ENCODE data around the gene UNC45B. TPM values are rescaled to one million over a fixed set of nuclear protein-coding genes. Genes with fewer than 3 reads are reported as not detected.
"Not testable (repeated sequence)": the region's sequence is repeated elsewhere in the genome, so short reads cannot be mapped to it uniquely, and the experiment has no call there.

Gene UNC45B
- total RNA-seq, 4 donors from 2014 or later = 0.14 TPM; not detected in 3

DNA sequence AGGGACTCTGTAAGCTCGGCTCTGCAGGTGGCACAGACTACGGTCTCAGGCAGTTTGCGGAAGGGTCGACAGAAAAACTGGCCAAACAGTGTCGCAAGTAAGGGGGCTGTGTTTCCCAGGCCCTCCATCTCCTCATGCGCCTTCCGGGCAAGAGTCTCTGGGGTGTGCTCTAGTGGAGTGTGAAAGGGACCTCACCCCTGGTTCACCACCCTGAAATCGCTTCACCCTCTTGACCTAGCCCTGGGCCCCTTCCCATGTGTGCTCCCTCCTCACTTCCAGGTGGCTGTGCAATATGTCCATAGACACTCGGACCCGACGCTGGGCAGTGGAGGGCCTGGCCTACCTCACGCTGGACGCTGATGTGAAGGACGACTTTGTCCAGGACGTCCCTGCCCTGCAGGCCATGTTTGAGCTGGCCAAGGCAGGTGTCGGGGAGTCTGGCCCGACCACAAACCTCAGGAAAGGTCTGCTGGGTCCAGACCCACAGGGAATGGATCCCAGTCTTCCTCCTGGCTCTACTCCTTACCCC lies 22.3 kb downstream of the UNC45B start:
- Histone ChIP-seq H3K27me3 (no peaks in the 10 kb centered on the region), H3K9me3 (no peaks in the 10 kb centered on the region), H3K36me3 (no peaks in the 10 kb centered on the region), H3K4me3 (no peak overlapping the region), H3K27ac (no peak overlapping the region), H3K4me1 (no peaks in the 10 kb centered on the region)
- WGBS, 2 donors (ENCODE audit: low coverage in 1 of 2) = 92% methylated on average over 16 of the region's 17 CpGs; no CpG with 5 or more reads in 1 of the 2 donors
- DNase-seq = no peak
- intact Hi-C loops (cut with DNase I; ENCODE audit: low total_unique reads) (loop anchor here (10.0 kb wide), 1 partner anchor 365 kb away; the partner anchor contains the start of gene SLFN12L), in situ Hi-C loops (cut with MboI; ENCODE audit: low pct_ligation_motif_present in 1 of 4, low pct_unique_long_range_greater_than_20kb in 1 of 4, low sequenced_read_pairs in 3 of 4) (loop anchor here (10.0 to 25.0 kb wide), 3 partner anchors 365 to 567 kb away; partner anchors contain the start of genes SLFN12L (in 4 of the 4) and RASL10B (in 1 of the 4))
- no peak for TF ChIP-seq EP300 (IDR thresholded peaks at IDR 0.05; ENCODE audit: low read depth)
- TF ChIP-seq CTCF (IDR thresholded peaks at IDR 0.05) = no peak
- no peak for TF ChIP-seq POLR2AphosphoS5 (IDR thresholded peaks at IDR 0.05)
- no peak for TF ChIP-seq POLR2A (IDR thresholded peaks at IDR 0.05)

GRCh38 chr17:35170968-35171771 lies 23.6 kb downstream of the UNC45B start:
- Histone ChIP-seq H3K4me3 (no peak overlapping the region), H3K27ac (no peak overlapping the region), H3K27me3 (no peaks in the 10 kb centered on the region), H3K9me3 (no peaks in the 10 kb centered on the region), H3K4me1 (no peaks in the 10 kb centered on the region), H3K36me3 (no peaks in the 10 kb centered on the region)
- in situ Hi-C loops (cut with MboI; ENCODE audit: low pct_ligation_motif_present in 1 of 4, low pct_unique_long_range_greater_than_20kb in 1 of 4, low sequenced_read_pairs in 3 of 4) (loop anchor here in 3 of 4 donors (10.0 to 25.0 kb wide), 3 partner anchors 364 to 566 kb away; partner anchors contain the start of genes SLFN12L (in 2 of the 3) and RASL10B (in 1 of the 3)), intact Hi-C loops (cut with DNase I; ENCODE audit: low total_unique reads) (loop anchor here (10.0 kb wide), 1 partner anchor 364 kb away; the partner anchor contains the start of gene SLFN12L)
- no peak for DNase-seq
- TF ChIP-seq CTCF (IDR thresholded peaks at IDR 0.05) (peak in 4 of 5 experiments; percentile 18 to 26 (median 24)), POLR2AphosphoS5 (IDR thresholded peaks at IDR 0.05) (no peak)
- 66% methylated on average over 18 of the region's 18 CpGs; no CpG with 5 or more reads in 1 of the 2 donors for WGBS, 2 donors (ENCODE audit: low coverage in 1 of 2)

- Histone ChIP-seq H3K27ac (no peak overlapping the region), H3K27me3 (no peaks in the 10 kb centered on the region), H3K4me3 (no peak overlapping the region), H3K4me1 (no peaks in the 10 kb centered on the region), H3K36me3 (no peaks in the 10 kb centered on the region), H3K9me3 (no peaks in the 10 kb centered on the region)
- intact Hi-C loops (cut with DNase I; ENCODE audit: low total_unique reads) = loop anchor here (10.0 kb wide), 1 partner anchor 363 kb away; the partner anchor contains the start of gene SLFN12L
- no peak for TF ChIP-seq POLR2A (IDR thresholded peaks at IDR 0.05)
- peak in 1 of 5 experiments; percentile 0 for TF ChIP-seq CTCF (IDR thresholded peaks at IDR 0.05)
- TF ChIP-seq POLR2AphosphoS5 (IDR thresholded peaks at IDR 0.05) = no peak
- WGBS, 2 donors (ENCODE audit: low coverage in 1 of 2) = 23 to 30% methylated on average over 2 of the region's 2 CpGs
- in situ Hi-C loops (cut with MboI; ENCODE audit: low pct_ligation_motif_present in 1 of 4, low pct_unique_long_range_greater_than_20kb in 1 of 4, low sequenced_read_pairs in 3 of 4) = loop anchor here in 3 of 4 donors (10.0 to 25.0 kb wide), 3 partner anchors 363 to 565 kb away; partner anchors contain the start of genes SLFN12L (in 2 of the 3) and RASL10B (in 1 of the 3)
- no peak for DNase-seq
These were observed 24.2 kb downstream of the UNC45B start for GRCh38 chr17:35171834-35172233.

- not testable (repeated sequence) for H3K36me3 ChIP-seq, H3K27me3 ChIP-seq, H3K27ac ChIP-seq, H3K4me3 ChIP-seq, DNase-seq, H3K9me3 ChIP-seq, H3K4me1 ChIP-seq
- 67 to 80% methylated on average over 1 to 3 of the region's 3 CpGs for WGBS, 2 donors (ENCODE audit: low coverage in 1 of 2)
- in situ Hi-C loops (cut with MboI; ENCODE audit: low pct_ligation_motif_present in 1 of 4, low pct_unique_long_range_greater_than_20kb in 1 of 4, low sequenced_read_pairs in 3 of 4) (loop anchor here in 3 of 4 donors (10.0 to 25.0 kb wide), 3 partner anchors 362 to 565 kb away; partner anchors contain the start of genes SLFN12L (in 2 of the 3) and RASL10B (in 1 of the 3)), intact Hi-C loops (cut with DNase I; ENCODE audit: low total_unique reads) (loop anchor here (10.0 kb wide), 1 partner anchor 362 kb away; the partner anchor contains the start of gene SLFN12L)
These were observed 24.7 kb downstream of the UNC45B start for GRCh38 chr17:35172321-35172720.
